ENCODE measurements around the gene VPS26C.

- TF ChIP-seq CTCF (conservative IDR thresholded peaks at IDR 0.05) (no peak), EZH2 (IDR thresholded peaks at IDR 0.05; ENCODE audit: low read depth) (no peak)
These were observed 74.1 kb downstream of the VPS26C start for GRCh38 chr21:37193006-37193405.
